ENCODE measurements around the gene MAN1C1.
A peak's percentile ranks its signal among the peaks of the same experiment; 100 is the strongest.
"Not testable (repeated sequence)": the region's sequence is repeated elsewhere in the genome, so short reads cannot be mapped to it uniquely, and the experiment has no call there.

The MAN1C1 gene

GRCh38 chr1:25583519-25584370, 32.8 kb upstream of the MAN1C1 start:
- no peak for DNase-seq

- DNase-seq = no peak
Measured at GRCh38 chr1:25586181-25586588, 30.4 kb upstream of the MAN1C1 start.

GRCh38 chr1:25587290-25587689, 29.3 kb upstream of the MAN1C1 start:
- DNase-seq = no peak

GRCh38 chr1:25588224-25588623, 28.4 kb upstream of the MAN1C1 start:
- DNase-seq = not testable (repeated sequence)

- not testable (repeated sequence) for DNase-seq
Measured at GRCh38 chr1:25588786-25589185, 27.8 kb upstream of the MAN1C1 start.

- DNase-seq = no peak
Measured at GRCh38 chr1:25590096-25590824, 26.3 kb upstream of the MAN1C1 start.

- DNase-seq = no peak
Measured at GRCh38 chr1:25593861-25594260, 22.7 kb upstream of the MAN1C1 start.

- no peak for DNase-seq
Measured at GRCh38 chr1:25594971-25595370, 21.6 kb upstream of the MAN1C1 start.

GRCh38 chr1:25596641-25597040, 19.9 kb upstream of the MAN1C1 start:
- DNase-seq = not testable (repeated sequence)

- no peak for DNase-seq
Measured at GRCh38 chr1:25598879-25599278, 17.7 kb upstream of the MAN1C1 start.

GRCh38 chr1:25599969-25600610, 16.5 kb upstream of the MAN1C1 start:
- no peak for DNase-seq

GRCh38 chr1:25600971-25601699, 15.5 kb upstream of the MAN1C1 start:
- DNase-seq = not testable (repeated sequence)

GRCh38 chr1:25603779-25604538, 12.6 kb upstream of the MAN1C1 start:
- not testable (repeated sequence) for DNase-seq

- DNase-seq = no peak
Measured at GRCh38 chr1:25607123-25607522, 9.5 kb upstream of the MAN1C1 start.

- DNase-seq = peak; percentile 84
Measured at GRCh38 chr1:25608488-25609178, 8.0 kb upstream of the MAN1C1 start.

- no peak for DNase-seq
Measured at GRCh38 chr1:25609921-25610320, 6.7 kb upstream of the MAN1C1 start.

- no peak for DNase-seq
Measured at GRCh38 chr1:25610822-25611630, 5.6 kb upstream of the MAN1C1 start.

- no peak for DNase-seq
Measured at GRCh38 chr1:25611843-25612242, 4.7 kb upstream of the MAN1C1 start.

GRCh38 chr1:25612421-25612820, 4.2 kb upstream of the MAN1C1 start:
- no peak for DNase-seq

- DNase-seq = no peak
Measured at GRCh38 chr1:25613091-25613490, 3.5 kb upstream of the MAN1C1 start.

Data from activated T-cell treated with anti-CD3 and anti-CD28 coated beads, Interleukin-2, amount 50 U/mL, for 1 hour (primary cell).